ENCODE data around the gene COL4A6.

COL4A6 gene

GRCh38 chrX:108165383-108166111 is 272.7 kb downstream of the COL4A6 start:
- peak; percentile 3 for DNase-seq (ENCODE audit: low spot score)
- H3K4me2 ChIP-seq (ENCODE audit: insufficient read depth, low read length, poor library complexity, severe bottlenecking): no peak overlapping the region
- no peak overlapping the region for H3K27ac ChIP-seq (replicated peaks; ENCODE audit: low read length)
- no peak overlapping the region for H4K8ac ChIP-seq (ENCODE audit: low read depth, low read length)
- H3K9me3 ChIP-seq (replicated peaks in 1 of 2; ENCODE audit: control insufficient read depth in 2 of 2, insufficient read depth in 1 of 2, low read depth in 1 of 2, low read length in 2 of 2): no peaks in the 10 kb centered on the region
- H3K4me1 ChIP-seq (ENCODE audit: control insufficient read depth in 2 of 2, insufficient read depth in 1 of 2, low read depth in 1 of 2, low read length in 2 of 2): no peaks in the 10 kb centered on the region
- no peak overlapping the region for H2AK5ac ChIP-seq (ENCODE audit: low read depth, low read length)
- peak overlapping the region; percentile 69 for H2AFZ ChIP-seq (ENCODE audit: low read length)
- H4K91ac ChIP-seq (ENCODE audit: low read depth, low read length, poor library complexity): no peak overlapping the region
- no CpG with 5 or more reads among the region's 7 CpGs for WGBS, 2 donors (ENCODE audit: extremely low coverage in 2 of 2, insufficient read length in 2 of 2, insufficient replicate concordance in 1 of 2)
- no peak overlapping the region for H3K18ac ChIP-seq (ENCODE audit: low read length)
- no peak overlapping the region for H2BK5ac ChIP-seq (ENCODE audit: low read length)
- H3K14ac ChIP-seq (ENCODE audit: low read length): no peak overlapping the region
- H3K9ac ChIP-seq (ENCODE audit: low read depth, low read length, poor library complexity): no peak overlapping the region
- no peak overlapping the region for H3K23ac ChIP-seq (ENCODE audit: low read depth, low read length, poor library complexity)
- H2BK15ac ChIP-seq (ENCODE audit: low read length): no peak overlapping the region
- H2BK120ac ChIP-seq (ENCODE audit: low read depth, low read length): no peak overlapping the region
- H3K4me3 ChIP-seq (ENCODE audit: low read length in 2 of 2): no peak overlapping the region
- no peaks in the 10 kb centered on the region for H3K27me3 ChIP-seq (ENCODE audit: control insufficient read depth in 3 of 3, insufficient read depth in 3 of 3, low read depth in 1 of 3, low read length in 3 of 3)
- no peak overlapping the region for H3K4ac ChIP-seq (ENCODE audit: low read length)
- no peak overlapping the region for H2BK12ac ChIP-seq (ENCODE audit: low read length)
- H3K79me1 ChIP-seq (ENCODE audit: low read depth, low read length): no peaks in the 10 kb centered on the region
- H3K36me3 ChIP-seq (replicated peaks in 1 of 2; ENCODE audit: control insufficient read depth in 2 of 2, insufficient read depth in 2 of 2, low read length in 2 of 2): peaks cover 0 to 4% of the 10 kb centered on the region in 2 donors

GRCh38 chrX:108163333-108164082 is 274.7 kb downstream of the COL4A6 start:
- no peak overlapping the region for H3K4me3 ChIP-seq (ENCODE audit: low read length in 2 of 2)
- H3K14ac ChIP-seq (ENCODE audit: low read length): no peak overlapping the region
- H3K4ac ChIP-seq (ENCODE audit: low read length): no peak overlapping the region
- H3K9me3 ChIP-seq (replicated peaks in 1 of 2; ENCODE audit: control insufficient read depth in 2 of 2, insufficient read depth in 1 of 2, low read depth in 1 of 2, low read length in 2 of 2): no peaks in the 10 kb centered on the region
- no peaks in the 10 kb centered on the region for H3K36me3 ChIP-seq (replicated peaks in 1 of 2; ENCODE audit: control insufficient read depth in 2 of 2, insufficient read depth in 2 of 2, low read length in 2 of 2)
- DNase-seq (ENCODE audit: low spot score): no peak
- H3K4me1 ChIP-seq (ENCODE audit: control insufficient read depth in 2 of 2, insufficient read depth in 1 of 2, low read depth in 1 of 2, low read length in 2 of 2): no peaks in the 10 kb centered on the region
- H2BK5ac ChIP-seq (ENCODE audit: low read length): no peak overlapping the region
- no peak overlapping the region for H3K9ac ChIP-seq (ENCODE audit: low read depth, low read length, poor library complexity)
- H4K8ac ChIP-seq (ENCODE audit: low read depth, low read length): no peak overlapping the region
- H2BK120ac ChIP-seq (ENCODE audit: low read depth, low read length): no peak overlapping the region
- H3K27me3 ChIP-seq (ENCODE audit: control insufficient read depth in 3 of 3, insufficient read depth in 3 of 3, low read depth in 1 of 3, low read length in 3 of 3): no peaks in the 10 kb centered on the region
- no peak overlapping the region for H2BK15ac ChIP-seq (ENCODE audit: low read length)
- H3K23ac ChIP-seq (ENCODE audit: low read depth, low read length, poor library complexity): no peak overlapping the region
- no peak overlapping the region for H2BK12ac ChIP-seq (ENCODE audit: low read length)
- no CpG with 5 or more reads among the region's 7 CpGs for WGBS, 2 donors (ENCODE audit: extremely low coverage in 2 of 2, insufficient read length in 2 of 2, insufficient replicate concordance in 1 of 2)
- no peaks in the 10 kb centered on the region for H3K79me1 ChIP-seq (ENCODE audit: low read depth, low read length)
- H4K91ac ChIP-seq (ENCODE audit: low read depth, low read length, poor library complexity): no peak overlapping the region
- H3K4me2 ChIP-seq (ENCODE audit: insufficient read depth, low read length, poor library complexity, severe bottlenecking): no peak overlapping the region
- H2AK5ac ChIP-seq (ENCODE audit: low read depth, low read length): no peak overlapping the region
- H2AFZ ChIP-seq (ENCODE audit: low read length): no peak overlapping the region
- H3K27ac ChIP-seq (replicated peaks; ENCODE audit: low read length): no peak overlapping the region
- no peak overlapping the region for H3K18ac ChIP-seq (ENCODE audit: low read length)

GRCh38 chrX:108162265-108162664 is 276.0 kb downstream of the COL4A6 start:
- no peak overlapping the region for H2BK120ac ChIP-seq (ENCODE audit: low read depth, low read length)
- no peak for DNase-seq (ENCODE audit: low spot score)
- H2BK5ac ChIP-seq (ENCODE audit: low read length): no peak overlapping the region
- no peak overlapping the region for H2BK15ac ChIP-seq (ENCODE audit: low read length)
- H2AK5ac ChIP-seq (ENCODE audit: low read depth, low read length): no peak overlapping the region
- no peaks in the 10 kb centered on the region for H3K4me1 ChIP-seq (ENCODE audit: control insufficient read depth in 2 of 2, insufficient read depth in 1 of 2, low read depth in 1 of 2, low read length in 2 of 2)
- H4K91ac ChIP-seq (ENCODE audit: low read depth, low read length, poor library complexity): no peak overlapping the region
- H3K4me2 ChIP-seq (ENCODE audit: insufficient read depth, low read length, poor library complexity, severe bottlenecking): no peak overlapping the region
- H4K8ac ChIP-seq (ENCODE audit: low read depth, low read length): no peak overlapping the region
- no peak overlapping the region for H3K14ac ChIP-seq (ENCODE audit: low read length)
- H3K9me3 ChIP-seq (replicated peaks in 1 of 2; ENCODE audit: control insufficient read depth in 2 of 2, insufficient read depth in 1 of 2, low read depth in 1 of 2, low read length in 2 of 2): no peaks in the 10 kb centered on the region
- H3K4ac ChIP-seq (ENCODE audit: low read length): no peak overlapping the region
- H3K27ac ChIP-seq (replicated peaks; ENCODE audit: low read length): no peak overlapping the region
- H3K79me1 ChIP-seq (ENCODE audit: low read depth, low read length): no peaks in the 10 kb centered on the region
- no peak overlapping the region for H3K18ac ChIP-seq (ENCODE audit: low read length)
- H3K23ac ChIP-seq (ENCODE audit: low read depth, low read length, poor library complexity): no peak overlapping the region
- H3K4me3 ChIP-seq (ENCODE audit: low read length in 2 of 2): no peak overlapping the region
- peaks cover 0 to 1% (median 0%) of the 10 kb centered on the region in 3 experiments for H3K27me3 ChIP-seq (ENCODE audit: control insufficient read depth in 3 of 3, insufficient read depth in 3 of 3, low read depth in 1 of 3, low read length in 3 of 3)
- H2BK12ac ChIP-seq (ENCODE audit: low read length): no peak overlapping the region
- WGBS, 2 donors (ENCODE audit: extremely low coverage in 2 of 2, insufficient read length in 2 of 2, insufficient replicate concordance in 1 of 2): no CpG with 5 or more reads among the region's 4 CpGs
- H2AFZ ChIP-seq (ENCODE audit: low read length): no peak overlapping the region
- no peak overlapping the region for H3K9ac ChIP-seq (ENCODE audit: low read depth, low read length, poor library complexity)
- no peaks in the 10 kb centered on the region for H3K36me3 ChIP-seq (replicated peaks in 1 of 2; ENCODE audit: control insufficient read depth in 2 of 2, insufficient read depth in 2 of 2, low read length in 2 of 2)

GRCh38 chrX:108160309-108160708 is 277.9 kb downstream of the COL4A6 start:
- H2BK120ac ChIP-seq (ENCODE audit: low read depth, low read length): no peak overlapping the region
- no peak overlapping the region for H4K8ac ChIP-seq (ENCODE audit: low read depth, low read length)
- H2BK5ac ChIP-seq (ENCODE audit: low read length): no peak overlapping the region
- no peak for DNase-seq (ENCODE audit: low spot score)
- H3K4me2 ChIP-seq (ENCODE audit: insufficient read depth, low read length, poor library complexity, severe bottlenecking): no peak overlapping the region
- H3K14ac ChIP-seq (ENCODE audit: low read length): no peak overlapping the region
- peaks cover 0 to 3% (median 0%) of the 10 kb centered on the region in 3 experiments for H3K27me3 ChIP-seq (ENCODE audit: control insufficient read depth in 3 of 3, insufficient read depth in 3 of 3, low read depth in 1 of 3, low read length in 3 of 3)
- no peak overlapping the region for H2BK12ac ChIP-seq (ENCODE audit: low read length)
- H3K9me3 ChIP-seq (replicated peaks in 1 of 2; ENCODE audit: control insufficient read depth in 2 of 2, insufficient read depth in 1 of 2, low read depth in 1 of 2, low read length in 2 of 2): no peaks in the 10 kb centered on the region
- H3K23ac ChIP-seq (ENCODE audit: low read depth, low read length, poor library complexity): no peak overlapping the region
- no peak overlapping the region for H3K18ac ChIP-seq (ENCODE audit: low read length)
- H3K4me1 ChIP-seq (ENCODE audit: control insufficient read depth in 2 of 2, insufficient read depth in 1 of 2, low read depth in 1 of 2, low read length in 2 of 2): no peaks in the 10 kb centered on the region
- H3K9ac ChIP-seq (ENCODE audit: low read depth, low read length, poor library complexity): no peak overlapping the region
- no peaks in the 10 kb centered on the region for H3K79me1 ChIP-seq (ENCODE audit: low read depth, low read length)
- no peak overlapping the region for H3K27ac ChIP-seq (replicated peaks; ENCODE audit: low read length)
- H4K91ac ChIP-seq (ENCODE audit: low read depth, low read length, poor library complexity): no peak overlapping the region
- no peak overlapping the region for H2AFZ ChIP-seq (ENCODE audit: low read length)
- H2BK15ac ChIP-seq (ENCODE audit: low read length): no peak overlapping the region
- H3K36me3 ChIP-seq (replicated peaks in 1 of 2; ENCODE audit: control insufficient read depth in 2 of 2, insufficient read depth in 2 of 2, low read length in 2 of 2): no peaks in the 10 kb centered on the region
- H2AK5ac ChIP-seq (ENCODE audit: low read depth, low read length): no peak overlapping the region
- H3K4me3 ChIP-seq (ENCODE audit: low read length in 2 of 2): no peak overlapping the region
- no CpG with 5 or more reads among the region's 5 CpGs for WGBS, 2 donors (ENCODE audit: extremely low coverage in 2 of 2, insufficient read length in 2 of 2, insufficient replicate concordance in 1 of 2)
- H3K4ac ChIP-seq (ENCODE audit: low read length): no peak overlapping the region

Data from neuronal stem cell (in vitro differentiated cells).